DOHH2 (cell line): ENCODE data around the gene WRAP73.

Experiments
- H3F3A ChIP-seq: fragments of 200-600 bp; sonication (generic), shearing (Covaris generic); 2 replicates; pipeline ENCODE4 v1.6.0; 2016; ENCODE audit warnings: antibody characterized with exemption, mild to moderate bottlenecking; ENCODE audit not compliant: control insufficient read depth, insufficient read depth
- H3K27ac ChIP-seq: fragments of 200-600 bp; sonication (generic); 2 replicates; pipeline ENCODE4 v1.5.1; 2014; ENCODE audit warnings: low read depth, mild to moderate bottlenecking, low read length, moderate library complexity
- H3K27me3 ChIP-seq: fragments of 200-600 bp; sonication (generic); 2 replicates; pipeline ENCODE4 v1.6.1; 2014; ENCODE audit warnings: mild to moderate bottlenecking, low read length, mixed read lengths; ENCODE audit not compliant: control insufficient read depth
- H3K36me3 ChIP-seq: fragments of 200-600 bp; sonication (generic); 2 replicates; pipeline ENCODE4 v1.6.1; 2014; ENCODE audit warnings: mild to moderate bottlenecking, low read length, moderate library complexity, mixed read lengths; ENCODE audit not compliant: control insufficient read depth
- H3K4me1 ChIP-seq: fragments of 200-600 bp; sonication (generic); 2 replicates; pipeline ENCODE4 v1.6.1; 2014; ENCODE audit warnings: mild to moderate bottlenecking, low read length, mixed read lengths; ENCODE audit not compliant: control insufficient read depth
- H3K4me2 ChIP-seq: fragments of 200-600 bp; sonication (generic); 2 replicates; pipeline ENCODE4 v1.6.0; 2014; ENCODE audit warnings: mild to moderate bottlenecking, low read length, moderate library complexity
- H3K4me3 ChIP-seq: fragments of 200-600 bp; sonication (generic); 2 replicates; pipeline ENCODE4 v1.5.1; 2014; ENCODE audit warnings: mild to moderate bottlenecking, low read length, mixed read lengths
- H3K79me2 ChIP-seq: fragments of 200-600 bp; sonication (generic); 2 replicates; pipeline ENCODE4 v1.6.1; 2014; ENCODE audit warnings: mild to moderate bottlenecking, low read length, mixed read lengths; ENCODE audit not compliant: control insufficient read depth
- H3K9me2 ChIP-seq: fragments of 200-600 bp; sonication (generic); replicated peaks from 2 replicates; pipeline ENCODE4 v1.6.1; 2014; ENCODE audit warnings: mild to moderate bottlenecking, low read length, mixed read lengths; ENCODE audit not compliant: control insufficient read depth
- H3K9me3 ChIP-seq: fragments of 200-600 bp; sonication (generic); 2 replicates; pipeline ENCODE4 v1.6.1; 2014; ENCODE audit warnings: antibody characterized with exemption, low read length, mixed read lengths; ENCODE audit not compliant: control insufficient read depth, insufficient read depth
- H4K20me1 ChIP-seq: fragments of 200-600 bp; sonication (generic); 2 replicates; pipeline ENCODE4 v1.6.0; 2014; ENCODE audit warnings: low read depth, mild to moderate bottlenecking, antibody characterized with exemption, low read length, moderate library complexity; ENCODE audit not compliant: control insufficient read depth, insufficient read depth
- CTCF ChIP-seq: fragments of 200-600 bp; sonication (generic); IDR thresholded peaks from one replicate; pipeline ENCODE4 v1.5.1; 2014; ENCODE audit warnings: antibody characterized with exemption, mild to moderate bottlenecking, low read depth, low read length; ENCODE audit not compliant: poor library complexity, severe bottlenecking
- EZH2phosphoT487 ChIP-seq: fragments of 200-600 bp; sonication (generic); IDR thresholded peaks from 2 replicates; pipeline ENCODE4 v1.6.1; 2017; ENCODE audit warnings: borderline replicate concordance, mild to moderate bottlenecking, antibody characterized with exemption, low read length, moderate library complexity, mixed read lengths

Gene WRAP73

DNA sequence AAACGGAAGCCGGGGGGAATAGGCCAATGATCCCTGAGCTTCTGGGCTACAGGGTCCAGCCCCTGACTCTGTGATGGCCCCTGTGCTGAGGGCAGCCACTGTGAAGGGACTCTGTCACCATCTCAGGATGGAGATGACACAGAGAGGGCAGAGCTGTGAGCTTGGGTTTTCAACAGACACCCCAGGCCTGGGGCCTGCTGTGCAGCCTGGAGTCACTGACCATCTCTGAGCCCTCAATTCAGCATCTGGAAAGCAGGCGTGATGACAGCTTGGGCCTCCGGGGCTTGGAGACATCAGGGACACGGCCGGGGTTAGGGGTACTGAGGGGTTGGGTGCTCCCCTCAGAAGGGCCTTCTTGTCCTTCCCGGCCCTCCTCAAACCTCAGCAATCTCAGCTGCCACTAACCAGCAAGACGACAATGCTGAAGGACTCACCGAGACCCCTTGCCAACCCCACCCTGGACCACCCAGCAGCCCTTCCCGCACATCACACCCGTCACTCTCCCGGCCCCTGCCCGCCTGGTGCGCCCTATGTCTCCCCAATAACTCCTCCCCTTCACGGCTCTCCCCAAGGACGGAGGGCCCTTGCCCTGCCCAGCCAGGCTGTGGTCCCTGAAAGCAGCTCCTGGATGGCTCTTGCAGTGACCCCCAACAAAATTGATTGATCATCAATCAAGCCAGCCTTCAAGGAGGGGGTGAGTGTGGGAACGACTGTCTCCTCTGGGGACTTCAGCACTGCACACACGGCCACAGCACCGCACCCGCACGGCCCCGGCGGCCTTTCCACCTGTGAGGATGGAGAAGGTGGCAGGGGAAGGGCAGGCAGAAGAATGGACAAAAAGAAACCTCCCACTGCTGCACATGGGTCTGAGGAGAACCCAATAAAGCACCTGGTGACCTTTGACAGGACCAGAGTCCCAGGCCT lies 42.9 kb downstream of the WRAP73 start:
- H3K79me2 ChIP-seq: no peaks in the 10 kb centered on the region
- no peak overlapping the region for H3K27ac ChIP-seq
- peaks cover 25% of the 10 kb centered on the region for H3K27me3 ChIP-seq
- H3K4me2 ChIP-seq: no peak overlapping the region
- no peaks in the 10 kb centered on the region for H3K9me3 ChIP-seq
- no peak overlapping the region for H3K4me3 ChIP-seq
- H3K36me3 ChIP-seq: no peaks in the 10 kb centered on the region
- TF ChIP-seq EZH2phosphoT487 (no peak), CTCF (no peak)
- no peaks in the 10 kb centered on the region for H3F3A ChIP-seq
- peaks cover 13% of the 10 kb centered on the region for H3K4me1 ChIP-seq
- H4K20me1 ChIP-seq: no peaks in the 10 kb centered on the region
- H3K9me2 ChIP-seq: no peaks in the 10 kb centered on the region

DNA sequence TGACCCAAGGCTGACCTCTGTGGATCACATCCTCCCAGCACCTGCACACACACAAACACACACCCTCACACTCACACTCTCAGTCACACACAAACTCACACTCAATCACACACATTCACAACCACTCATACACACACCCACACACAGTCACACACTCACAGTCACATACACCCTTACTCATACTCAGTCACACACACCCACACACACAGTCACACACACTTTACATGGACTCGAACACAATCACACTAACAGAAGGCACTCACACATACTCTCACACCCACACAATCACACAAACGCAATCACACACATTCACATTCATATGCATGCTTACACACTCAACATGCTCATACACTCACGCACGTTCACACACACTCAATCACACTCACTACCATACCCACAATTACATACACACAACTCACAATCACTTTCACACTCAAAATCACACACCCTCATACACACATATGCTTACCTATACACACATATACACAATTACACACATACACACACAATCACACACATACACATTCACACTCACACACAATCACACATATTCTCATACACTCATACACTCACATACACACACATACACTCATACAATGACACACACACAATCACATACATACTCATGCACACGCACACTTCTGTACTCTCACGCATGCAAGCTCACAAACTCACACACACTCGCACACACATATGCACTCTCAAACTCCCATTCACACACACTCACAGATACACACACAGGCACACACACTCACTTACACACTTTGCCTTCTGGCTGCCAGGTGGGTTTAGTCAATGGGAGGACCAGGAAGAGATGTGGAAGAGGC lies 44.7 kb downstream of the WRAP73 start:
- H3F3A ChIP-seq: no peaks in the 10 kb centered on the region
- no peaks in the 10 kb centered on the region for H3K4me1 ChIP-seq
- H3K4me2 ChIP-seq: no peak overlapping the region
- H3K9me2 ChIP-seq: no peaks in the 10 kb centered on the region
- H3K27ac ChIP-seq: no peak overlapping the region
- H3K4me3 ChIP-seq: no peak overlapping the region
- no peaks in the 10 kb centered on the region for H3K79me2 ChIP-seq
- no peaks in the 10 kb centered on the region for H4K20me1 ChIP-seq
- H3K9me3 ChIP-seq: no peaks in the 10 kb centered on the region
- H3K36me3 ChIP-seq: no peaks in the 10 kb centered on the region
- peaks cover 10% of the 10 kb centered on the region for H3K27me3 ChIP-seq
- TF ChIP-seq EZH2phosphoT487: no peak
- no peak for TF ChIP-seq CTCF

DNA sequence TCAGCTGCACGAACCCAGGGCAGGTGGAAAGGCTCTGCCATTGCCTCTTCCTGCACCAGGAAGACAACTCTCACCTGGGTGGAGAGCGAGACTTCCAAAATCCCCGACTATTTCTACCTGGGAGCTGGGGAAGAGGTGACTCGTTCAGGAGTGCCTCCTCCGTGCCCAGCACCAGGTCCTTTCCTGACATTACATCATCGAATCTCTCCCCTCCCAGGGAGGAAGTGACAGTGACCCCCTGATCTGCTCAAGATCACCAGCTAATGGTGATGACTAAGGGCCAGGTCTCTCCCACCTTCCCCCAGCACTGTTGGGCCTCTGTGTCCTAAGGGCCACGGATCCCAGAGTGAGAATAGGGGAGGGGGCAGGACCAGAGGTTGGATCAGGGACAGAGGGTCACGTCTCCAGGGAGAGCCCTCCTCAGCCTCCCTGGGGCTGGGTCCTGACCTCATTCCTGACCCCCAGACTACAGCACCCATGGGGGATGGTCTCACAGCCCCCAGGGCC lies 45.4 kb downstream of the WRAP73 start:
- Histone ChIP-seq H3K36me3 (no peaks in the 10 kb centered on the region), H3K4me2 (no peak overlapping the region), H3K9me3 (no peaks in the 10 kb centered on the region), H3K79me2 (no peaks in the 10 kb centered on the region), H4K20me1 (no peaks in the 10 kb centered on the region), H3K27me3 (0 out of 2 replicates have a peak, but pooled peaks cover 4% of the 10 kb centered on the region), H3K27ac (no peak overlapping the region), H3F3A (no peaks in the 10 kb centered on the region), H3K9me2 (no peaks in the 10 kb centered on the region), H3K4me3 (no peak overlapping the region), H3K4me1 (no peaks in the 10 kb centered on the region)
- TF ChIP-seq CTCF (no peak), EZH2phosphoT487 (no peak)
